Epidermal melanocyte (primary cell): Measurements from ENCODE around the gene TRIM63.

ENCODE experiments used
- DNase-seq: peaks from one replicate; pipeline ENCODE4 v3.0.0; 2011; ENCODE audit warnings: low spot score; ENCODE audit not compliant: insufficient read length

The TRIM63 gene

GRCh38 chr1:26017606-26018005 is 49.8 kb downstream of the TRIM63 start:
- DNase-seq, result no peak

- no peak for DNase-seq
Observed at GRCh38 chr1:26016953-26017545, 50.4 kb downstream of the TRIM63 start.

GRCh38 chr1:26016258-26016952 is 51.0 kb downstream of the TRIM63 start:
- no peak for DNase-seq

GRCh38 chr1:26015358-26015757 is 52.1 kb downstream of the TRIM63 start:
- DNase-seq, result no peak

GRCh38 chr1:26014179-26014578 is 53.3 kb downstream of the TRIM63 start:
- no peak for DNase-seq

GRCh38 chr1:26012864-26013263 is 54.6 kb downstream of the TRIM63 start:
- DNase-seq, result no peak

- DNase-seq, result no peak
Observed at GRCh38 chr1:26010825-26011224, 56.6 kb downstream of the TRIM63 start.

- no peak for DNase-seq
Observed at GRCh38 chr1:26009796-26010447, 57.5 kb downstream of the TRIM63 start.

GRCh38 chr1:26006710-26007109 is 60.7 kb downstream of the TRIM63 start:
- no peak for DNase-seq

- no peak for DNase-seq
Observed at GRCh38 chr1:26005434-26006105, 61.9 kb downstream of the TRIM63 start.

- no peak for DNase-seq
Observed at GRCh38 chr1:26003756-26004155, 63.7 kb downstream of the TRIM63 start.

GRCh38 chr1:26003262-26003661 is 64.2 kb downstream of the TRIM63 start:
- DNase-seq, result no peak
